ENCODE results near the gene CRACR2A. TPM values are rescaled to one million over a fixed set of nuclear protein-coding genes. Genes with fewer than 3 reads are reported as not detected.

The CRACR2A gene
- total RNA-seq, 1 experiment from 2014 or later, result 2.0 TPM

DNA sequence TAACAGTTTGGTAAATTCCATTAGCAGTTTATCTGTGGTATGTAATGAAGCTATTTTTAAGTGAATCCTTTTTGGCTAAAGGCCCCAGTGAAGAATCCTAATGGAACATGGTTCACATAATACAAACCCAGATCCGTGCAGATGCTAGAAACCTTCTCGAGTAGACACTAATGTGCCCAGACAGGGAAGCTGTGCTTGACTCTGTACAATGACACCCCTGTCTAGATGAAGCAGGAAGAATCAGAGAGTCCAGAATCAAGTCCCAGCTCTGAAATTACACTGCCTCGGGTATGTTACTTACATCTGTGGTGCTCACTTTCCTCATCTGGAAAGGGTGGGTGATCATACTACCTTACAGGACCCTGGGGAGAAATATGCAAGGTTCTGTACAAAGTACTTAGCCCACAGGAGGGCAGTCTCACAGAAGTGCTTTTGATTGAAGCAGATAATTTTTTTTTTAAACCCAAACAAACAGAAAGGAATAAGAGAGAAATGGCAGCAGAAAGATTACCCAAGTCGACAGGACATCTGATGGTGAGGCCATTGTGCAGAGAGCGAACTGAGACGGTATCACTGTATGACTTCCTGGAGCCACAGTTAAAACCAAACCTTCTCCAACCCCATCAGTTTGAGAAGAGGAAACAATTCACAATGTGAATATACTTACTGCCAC, 8.5 kb downstream of the CRACR2A start:
- Histone ChIP-seq H3K36me3 (replicated peaks; ENCODE audit: control insufficient read depth, insufficient read depth, low read length) (no peaks in the 10 kb centered on the region), H3K4me3 (ENCODE audit: insufficient read depth, low read depth, low read length) (no peak overlapping the region), H3K27me3 (ENCODE audit: control insufficient read depth, insufficient read depth, low read length) (no peaks in the 10 kb centered on the region)
- no peak for DNase-seq

DNA sequence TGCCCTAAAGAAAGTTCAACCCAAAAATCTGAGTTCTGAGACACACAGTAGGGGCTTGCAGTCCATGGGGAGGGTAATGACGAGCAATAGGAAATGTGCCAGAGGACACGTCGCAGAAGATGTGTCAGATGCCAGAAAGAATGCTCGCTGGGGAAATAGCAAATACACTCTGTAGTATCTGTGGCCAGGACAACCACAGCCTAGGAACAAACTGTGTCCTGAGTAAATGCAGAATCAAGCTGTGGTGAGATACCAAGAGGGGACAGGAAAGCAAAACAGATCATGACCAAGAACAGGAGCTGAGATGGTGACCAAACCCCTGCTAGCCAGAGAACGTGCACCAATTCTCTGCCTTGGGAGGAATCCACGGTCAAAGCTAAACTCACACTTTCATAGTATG, 9.1 kb downstream of the CRACR2A start:
- DNase-seq, result no peak
- no peaks in the 10 kb centered on the region for H3K36me3 ChIP-seq (replicated peaks; ENCODE audit: control insufficient read depth, insufficient read depth, low read length)
- H3K4me3 ChIP-seq (ENCODE audit: insufficient read depth, low read depth, low read length), result no peak overlapping the region
- H3K27me3 ChIP-seq (ENCODE audit: control insufficient read depth, insufficient read depth, low read length), result no peaks in the 10 kb centered on the region

DNA sequence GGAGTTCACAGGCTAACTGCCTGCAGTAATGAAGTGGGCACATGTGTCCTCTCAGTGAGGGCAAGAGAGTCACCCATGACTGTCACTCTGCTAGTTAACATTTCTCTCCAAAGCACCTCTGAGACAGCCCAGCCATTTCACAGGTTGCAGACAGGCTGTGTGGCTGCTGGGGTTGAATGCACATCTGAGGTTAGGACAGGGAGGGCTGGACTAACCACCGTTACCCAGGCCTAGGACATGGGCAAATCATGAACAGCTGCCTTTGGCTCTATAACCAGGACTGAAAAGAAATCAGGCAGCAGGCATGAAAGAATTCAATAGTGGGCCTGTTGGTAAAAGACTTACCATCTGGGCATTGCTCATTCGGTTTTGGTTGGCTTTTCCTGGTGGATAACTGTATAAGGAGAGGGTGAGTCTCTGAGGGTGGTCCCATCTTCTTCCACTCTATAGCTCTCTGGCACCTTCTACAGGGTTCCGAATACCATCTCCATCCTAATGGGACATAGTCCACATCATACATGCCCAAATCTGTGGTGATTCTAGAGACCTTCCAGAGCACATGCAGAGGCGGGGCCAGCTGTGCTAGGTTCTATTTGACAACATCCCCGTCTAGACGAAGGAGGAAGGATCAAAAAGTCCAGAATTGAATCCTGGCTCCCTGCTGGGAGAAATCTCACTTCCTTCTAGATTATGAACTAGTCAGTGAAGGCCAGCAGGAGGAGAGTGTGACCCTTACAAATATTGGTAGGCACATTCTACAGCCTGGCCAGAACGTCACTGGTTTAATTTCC, 10.8 kb downstream of the CRACR2A start:
- Histone ChIP-seq H3K27me3 (ENCODE audit: control insufficient read depth, insufficient read depth, low read length) (no peaks in the 10 kb centered on the region), H3K36me3 (replicated peaks; ENCODE audit: control insufficient read depth, insufficient read depth, low read length) (no peaks in the 10 kb centered on the region), H3K4me3 (ENCODE audit: insufficient read depth, low read depth, low read length) (no peak overlapping the region)
- no peak for DNase-seq

DNA sequence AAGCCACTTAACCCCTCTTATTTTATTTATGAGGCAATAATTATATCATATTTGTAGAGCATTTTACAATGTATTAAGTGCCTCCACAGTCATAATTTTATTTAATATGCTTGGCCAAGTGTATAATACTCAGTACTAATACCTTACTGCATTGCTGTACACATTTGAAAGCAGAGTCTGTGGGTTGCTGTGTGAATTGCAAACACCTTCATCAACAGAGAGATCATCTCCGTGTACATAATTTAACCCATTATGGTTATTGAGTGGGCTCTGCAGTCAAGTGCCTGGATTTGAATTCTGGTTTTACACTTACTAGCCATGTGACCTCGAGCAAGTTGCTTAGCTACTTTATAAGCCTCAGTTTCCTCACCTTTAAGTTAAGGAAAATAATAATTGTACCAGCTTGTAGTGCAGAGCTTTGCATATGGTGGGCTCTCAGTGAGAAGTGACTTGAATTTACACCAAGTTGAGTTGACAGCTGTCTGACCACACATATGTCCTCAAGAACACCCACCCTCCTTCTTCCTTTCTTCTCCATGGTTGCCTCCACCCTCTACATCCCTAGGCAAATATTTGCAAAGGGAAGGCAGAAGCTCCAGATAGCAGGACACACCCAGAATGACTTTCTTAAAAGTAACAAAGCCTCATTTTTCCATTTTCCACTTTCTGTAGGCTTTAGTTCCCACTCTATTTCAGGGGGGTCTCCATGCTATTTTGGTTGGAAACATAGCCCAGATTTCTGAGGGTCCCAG, 12.3 kb downstream of the CRACR2A start:
- no peaks in the 10 kb centered on the region for H3K27me3 ChIP-seq (ENCODE audit: control insufficient read depth, insufficient read depth, low read length)
- no peak overlapping the region for H3K4me3 ChIP-seq (ENCODE audit: insufficient read depth, low read depth, low read length)
- no peaks in the 10 kb centered on the region for H3K36me3 ChIP-seq (replicated peaks; ENCODE audit: control insufficient read depth, insufficient read depth, low read length)
- DNase-seq, result no peak

DNA sequence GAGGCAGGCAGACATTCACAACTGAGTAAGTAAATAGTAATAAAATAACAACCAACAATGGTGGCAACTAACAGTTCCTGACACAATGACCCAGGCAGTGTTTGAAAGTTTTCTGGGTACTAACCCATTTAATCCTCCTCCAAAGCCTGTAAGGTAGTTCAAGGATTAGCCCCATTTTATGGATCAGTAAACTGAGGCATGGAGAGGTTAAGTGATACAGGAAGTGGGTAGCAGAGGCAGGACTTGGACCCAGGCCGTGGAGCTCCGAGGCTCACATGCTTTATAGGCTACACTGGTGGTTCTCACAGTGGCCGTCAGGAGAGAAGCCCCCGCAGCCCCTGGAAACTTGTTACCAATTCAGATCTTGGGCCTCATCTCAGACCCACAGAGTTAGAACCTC, 17.5 kb downstream of the CRACR2A start:
- H3K36me3 ChIP-seq (replicated peaks; ENCODE audit: control insufficient read depth, insufficient read depth, low read length), result no peaks in the 10 kb centered on the region
- no peak overlapping the region for H3K4me3 ChIP-seq (ENCODE audit: insufficient read depth, low read depth, low read length)
- DNase-seq, result no peak
- H3K27me3 ChIP-seq (ENCODE audit: control insufficient read depth, insufficient read depth, low read length), result no peaks in the 10 kb centered on the region

DNA sequence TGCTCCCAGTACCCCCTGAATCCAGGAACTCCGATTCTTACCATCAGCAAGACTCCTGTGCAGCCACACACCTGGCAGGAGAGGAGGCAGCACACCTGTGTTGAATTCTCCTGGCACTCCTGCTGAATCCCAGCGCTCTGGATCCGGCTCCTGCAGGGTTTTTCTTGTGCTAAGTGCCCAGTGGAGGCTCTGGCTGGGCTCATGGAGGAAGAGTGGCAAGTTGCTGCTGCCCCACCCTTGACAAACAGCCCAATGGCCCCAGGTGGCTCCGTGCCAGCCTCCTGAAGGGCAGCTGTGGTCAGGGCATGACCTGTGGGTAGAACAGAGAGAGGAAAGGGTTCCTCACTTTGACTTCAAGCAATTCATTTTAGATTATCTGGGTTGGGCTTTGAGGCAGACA, 20.0 kb downstream of the CRACR2A start:
- Histone ChIP-seq H3K4me3 (ENCODE audit: insufficient read depth, low read depth, low read length) (no peak overlapping the region), H3K27me3 (ENCODE audit: control insufficient read depth, insufficient read depth, low read length) (no peaks in the 10 kb centered on the region), H3K36me3 (replicated peaks; ENCODE audit: control insufficient read depth, insufficient read depth, low read length) (no peaks in the 10 kb centered on the region)
- no peak for DNase-seq

DNA sequence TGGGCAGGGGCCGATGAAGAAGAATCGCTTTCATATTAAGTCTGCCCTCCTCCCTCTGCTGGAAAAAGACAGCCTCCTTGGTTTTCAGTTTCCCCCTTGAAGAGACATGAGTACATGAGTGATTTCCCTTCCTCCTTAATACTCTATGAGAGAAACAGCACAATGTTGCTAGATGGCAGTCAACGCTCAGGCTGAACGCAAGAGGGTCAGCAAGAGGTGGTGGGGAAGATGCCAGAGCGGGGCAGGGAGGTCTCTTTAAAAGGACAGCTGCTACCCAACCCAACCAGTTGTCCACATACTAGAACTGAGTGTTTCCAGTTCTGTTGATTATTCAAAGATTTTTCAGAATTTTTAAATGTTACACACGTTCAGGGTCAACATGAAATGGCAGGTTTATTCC, 22.8 kb downstream of the CRACR2A start:
- H3K4me3 ChIP-seq (ENCODE audit: insufficient read depth, low read depth, low read length), result no peak overlapping the region
- H3K27me3 ChIP-seq (ENCODE audit: control insufficient read depth, insufficient read depth, low read length), result no peaks in the 10 kb centered on the region
- DNase-seq, result no peak
- no peaks in the 10 kb centered on the region for H3K36me3 ChIP-seq (replicated peaks; ENCODE audit: control insufficient read depth, insufficient read depth, low read length)

DNA sequence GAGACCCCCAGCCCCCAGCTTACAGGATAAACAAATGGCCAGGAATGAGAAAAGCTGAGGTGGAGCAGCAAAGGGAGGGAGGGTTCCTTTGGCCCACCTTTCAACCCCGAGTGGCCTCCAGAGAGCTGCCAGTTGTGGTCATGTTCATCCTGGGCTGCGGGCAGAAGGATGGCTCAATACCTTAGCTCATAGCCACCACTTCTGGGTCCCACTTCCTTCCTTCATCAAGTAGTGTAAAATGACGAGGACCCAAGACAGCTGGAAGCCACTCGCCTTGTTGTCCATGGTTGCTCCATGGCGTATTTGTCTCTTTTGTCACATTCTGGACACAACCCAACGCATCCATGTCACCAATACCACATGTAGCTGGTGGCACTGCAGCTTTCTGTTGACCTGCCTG, 24.2 kb downstream of the CRACR2A start:
- no peak for DNase-seq

DNA sequence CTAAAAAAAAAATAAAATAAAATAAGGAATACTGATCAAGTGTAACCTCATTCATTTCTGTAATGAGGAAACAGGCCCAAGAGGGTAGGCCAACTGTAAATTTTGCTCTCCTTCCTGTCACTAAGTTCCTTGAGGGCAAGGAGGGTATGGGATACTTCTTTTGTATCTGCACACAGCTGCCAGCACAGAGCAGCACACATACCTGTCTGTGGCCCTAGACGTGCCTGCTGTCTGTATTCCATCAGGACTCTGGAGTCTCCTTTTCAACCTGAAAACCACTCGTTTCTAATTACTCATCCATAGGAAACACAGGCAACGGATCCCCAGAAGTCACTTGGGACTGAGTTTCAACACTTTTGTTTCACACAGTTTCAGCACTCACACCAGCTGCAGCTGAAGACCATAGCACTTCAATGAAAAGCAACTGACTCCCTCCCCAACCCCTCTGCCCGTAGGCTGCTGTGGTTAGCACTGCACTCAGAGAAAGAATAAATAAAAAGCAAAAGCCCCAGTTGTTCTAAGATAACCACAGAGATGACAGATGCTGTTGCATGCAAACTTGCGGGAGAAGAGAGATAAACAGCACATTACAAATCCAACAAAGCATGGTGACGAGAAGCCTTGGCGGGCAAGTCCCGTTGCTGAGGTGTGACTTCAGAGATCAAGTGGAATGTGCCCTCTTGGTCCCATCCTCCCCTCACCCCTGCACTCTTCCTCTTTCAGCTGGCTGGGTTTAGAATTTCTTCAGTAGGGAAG, 24.9 kb downstream of the CRACR2A start:
- Histone ChIP-seq H3K4me3 (ENCODE audit: insufficient read depth, low read depth, low read length) (no peak overlapping the region), H3K36me3 (replicated peaks; ENCODE audit: control insufficient read depth, insufficient read depth, low read length) (no peaks in the 10 kb centered on the region), H3K27me3 (ENCODE audit: control insufficient read depth, insufficient read depth, low read length) (no peaks in the 10 kb centered on the region)
- DNase-seq, result no peak

More for the DNA sequence above, 24.2 kb downstream of the CRACR2A start:
- Histone ChIP-seq H3K4me3 (ENCODE audit: insufficient read depth, low read depth, low read length) (no peak overlapping the region), H3K27me3 (ENCODE audit: control insufficient read depth, insufficient read depth, low read length) (no peaks in the 10 kb centered on the region), H3K36me3 (replicated peaks; ENCODE audit: control insufficient read depth, insufficient read depth, low read length) (no peaks in the 10 kb centered on the region)

DNA sequence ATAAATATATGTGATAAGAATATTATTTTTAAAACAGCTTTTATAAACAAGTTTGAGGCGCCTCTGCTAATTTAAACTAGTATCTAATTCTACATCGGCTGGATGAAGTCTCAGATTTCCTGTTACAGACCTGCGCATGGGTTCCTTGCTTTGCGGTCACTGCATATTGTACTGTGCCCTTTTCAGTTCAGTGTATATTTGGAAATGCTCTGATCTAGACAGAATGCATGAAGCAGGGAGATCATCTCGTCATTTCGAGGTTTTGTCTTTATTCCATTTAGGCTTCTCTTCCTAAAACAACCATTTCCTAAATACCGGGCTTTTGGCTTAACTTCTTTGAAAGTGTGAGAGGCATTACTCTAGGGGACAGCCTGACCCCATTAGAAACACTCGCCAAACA, 25.6 kb downstream of the CRACR2A start:
- no peaks in the 10 kb centered on the region for H3K36me3 ChIP-seq (replicated peaks; ENCODE audit: control insufficient read depth, insufficient read depth, low read length)
- H3K27me3 ChIP-seq (ENCODE audit: control insufficient read depth, insufficient read depth, low read length), result no peaks in the 10 kb centered on the region
- H3K4me3 ChIP-seq (ENCODE audit: insufficient read depth, low read depth, low read length), result no peak overlapping the region
- DNase-seq, result no peak

DNA sequence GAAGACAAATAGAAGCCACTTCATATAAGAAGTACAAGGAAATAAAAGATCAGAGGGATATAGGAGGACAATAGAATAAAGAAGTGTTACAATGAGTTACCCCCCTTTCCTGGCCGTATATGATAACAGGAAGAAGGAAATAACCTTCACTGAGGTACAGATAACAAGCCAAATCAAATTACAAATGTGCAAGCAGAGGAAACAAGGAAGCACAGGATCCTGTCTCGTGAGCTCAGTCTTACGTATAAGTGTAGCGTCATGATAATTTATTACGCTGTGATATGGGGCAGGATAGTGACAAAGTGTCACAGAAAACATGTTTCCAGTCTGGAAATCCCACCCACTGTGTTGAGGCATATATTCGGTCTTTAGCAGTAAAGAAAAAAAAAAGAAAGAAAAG, 26.5 kb downstream of the CRACR2A start:
- H3K27me3 ChIP-seq (ENCODE audit: control insufficient read depth, insufficient read depth, low read length), result no peaks in the 10 kb centered on the region
- no peaks in the 10 kb centered on the region for H3K36me3 ChIP-seq (replicated peaks; ENCODE audit: control insufficient read depth, insufficient read depth, low read length)
- H3K4me3 ChIP-seq (ENCODE audit: insufficient read depth, low read depth, low read length), result no peak overlapping the region
- no peak for DNase-seq

DNA sequence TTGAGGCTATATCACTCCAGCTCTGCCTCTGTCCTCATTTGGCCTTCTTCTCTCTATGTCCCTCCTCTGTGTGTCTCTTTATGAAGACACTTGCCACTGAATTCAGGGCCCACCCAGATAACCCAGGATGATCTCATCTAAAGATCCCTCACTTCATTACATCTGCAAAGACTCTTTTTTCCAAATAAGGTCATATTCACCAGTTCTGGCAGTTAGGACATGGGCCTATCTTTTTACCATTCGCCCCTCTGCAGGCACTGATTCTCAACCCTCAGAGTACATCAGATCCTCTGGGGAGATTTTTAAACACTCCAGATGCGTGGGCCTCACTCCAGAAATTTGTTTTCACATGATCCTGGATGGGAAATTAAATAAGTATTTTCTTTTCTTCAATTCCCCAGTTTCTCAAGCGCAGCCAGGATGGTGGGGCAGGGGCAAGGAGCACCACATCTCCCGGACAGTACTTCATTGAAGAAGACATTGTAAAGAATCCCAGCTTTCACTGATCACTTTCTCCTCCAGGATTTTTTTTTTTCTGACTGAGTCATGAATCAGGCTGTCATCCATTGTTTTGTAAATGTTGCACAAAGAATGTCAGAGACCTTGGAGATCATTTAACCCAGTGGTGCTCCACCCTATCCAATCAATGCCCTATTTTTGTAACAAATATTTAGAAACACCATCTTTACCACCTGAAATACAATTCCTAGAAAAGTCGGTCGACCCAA, 27.4 kb downstream of the CRACR2A start:
- Histone ChIP-seq H3K4me3 (ENCODE audit: insufficient read depth, low read depth, low read length) (no peak overlapping the region), H3K27me3 (ENCODE audit: control insufficient read depth, insufficient read depth, low read length) (no peaks in the 10 kb centered on the region), H3K36me3 (replicated peaks; ENCODE audit: control insufficient read depth, insufficient read depth, low read length) (no peaks in the 10 kb centered on the region)
- no peak for DNase-seq

DNA sequence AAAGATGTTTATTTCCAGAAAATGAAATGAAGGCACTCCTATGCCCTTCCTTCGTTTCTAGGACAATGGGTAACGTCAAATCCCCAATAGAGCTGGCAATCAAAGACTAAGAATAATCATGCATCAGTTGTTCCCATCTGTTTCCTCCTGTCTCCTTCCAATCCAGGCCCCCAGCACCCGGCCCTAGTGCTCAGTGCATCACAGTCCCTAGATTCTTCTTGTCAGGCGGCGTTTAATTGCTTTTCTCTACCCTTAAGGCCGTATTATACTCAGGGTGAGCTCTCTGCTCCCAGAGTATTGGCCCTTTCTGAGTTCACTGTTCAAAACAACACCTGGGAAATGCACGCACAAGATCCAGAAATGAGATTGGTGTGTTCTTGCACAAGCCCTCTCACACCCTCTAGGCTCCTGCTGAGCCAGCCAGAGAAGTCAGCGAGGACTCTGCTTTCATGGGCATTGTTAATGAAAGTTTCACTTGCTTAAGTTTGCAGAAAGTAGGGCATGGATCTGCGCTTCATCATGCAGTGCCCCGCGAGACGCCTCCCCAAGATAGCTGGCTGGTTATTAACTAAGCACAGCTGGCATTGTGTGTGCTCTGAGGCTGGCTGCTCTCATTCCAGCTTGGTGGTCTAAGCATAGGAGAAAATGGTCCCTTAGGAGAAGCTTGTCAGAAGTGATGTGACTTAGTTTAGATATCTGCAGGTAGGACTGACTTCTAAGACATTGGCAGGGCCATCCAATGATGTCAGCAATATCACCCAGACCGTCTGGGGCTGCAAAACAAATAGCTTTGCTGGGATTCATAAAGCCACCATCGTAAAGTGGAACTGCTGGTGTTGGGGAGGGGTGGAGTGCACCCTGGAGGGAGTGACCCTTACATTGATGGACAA, 28.7 kb downstream of the CRACR2A start:
- H3K36me3 ChIP-seq (replicated peaks; ENCODE audit: control insufficient read depth, insufficient read depth, low read length), result no peaks in the 10 kb centered on the region
- H3K4me3 ChIP-seq (ENCODE audit: insufficient read depth, low read depth, low read length), result no peak overlapping the region
- DNase-seq, result no peak
- H3K27me3 ChIP-seq (ENCODE audit: control insufficient read depth, insufficient read depth, low read length), result no peaks in the 10 kb centered on the region
